GM12874 (cell line): ENCODE measurements around the gene ADISSP.

Experiments
- TF ChIP-seq, protein P1 (sequence below): IDR thresholded peaks from 2 replicates; pipeline ENCODE4 v1.5.1; 2011; ENCODE audit warnings: low read depth, mild to moderate bottlenecking, control low read depth, low read length, moderate library complexity; ENCODE audit not compliant: insufficient read depth

Gene ADISSP

DNA sequence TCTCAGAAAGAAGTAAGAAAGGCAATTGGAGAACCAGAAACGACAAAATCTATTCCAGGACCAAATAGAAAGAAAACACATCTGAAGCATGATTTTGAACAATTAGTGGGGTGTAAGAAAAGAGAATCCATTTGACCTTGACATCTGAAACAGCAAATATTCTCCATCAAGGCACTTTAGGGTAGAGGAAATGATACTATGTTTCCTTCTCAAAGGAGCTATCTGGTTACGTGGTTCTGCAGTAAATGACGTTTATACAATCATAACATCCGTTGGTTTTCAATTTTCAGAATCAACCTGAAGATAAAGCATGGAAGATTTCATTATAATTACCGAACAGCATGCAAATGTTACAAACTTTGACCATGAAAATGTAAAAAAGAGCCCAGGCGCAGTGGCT, 46.9 kb downstream of the ADISSP start:
- TF ChIP-seq, protein P1, sequence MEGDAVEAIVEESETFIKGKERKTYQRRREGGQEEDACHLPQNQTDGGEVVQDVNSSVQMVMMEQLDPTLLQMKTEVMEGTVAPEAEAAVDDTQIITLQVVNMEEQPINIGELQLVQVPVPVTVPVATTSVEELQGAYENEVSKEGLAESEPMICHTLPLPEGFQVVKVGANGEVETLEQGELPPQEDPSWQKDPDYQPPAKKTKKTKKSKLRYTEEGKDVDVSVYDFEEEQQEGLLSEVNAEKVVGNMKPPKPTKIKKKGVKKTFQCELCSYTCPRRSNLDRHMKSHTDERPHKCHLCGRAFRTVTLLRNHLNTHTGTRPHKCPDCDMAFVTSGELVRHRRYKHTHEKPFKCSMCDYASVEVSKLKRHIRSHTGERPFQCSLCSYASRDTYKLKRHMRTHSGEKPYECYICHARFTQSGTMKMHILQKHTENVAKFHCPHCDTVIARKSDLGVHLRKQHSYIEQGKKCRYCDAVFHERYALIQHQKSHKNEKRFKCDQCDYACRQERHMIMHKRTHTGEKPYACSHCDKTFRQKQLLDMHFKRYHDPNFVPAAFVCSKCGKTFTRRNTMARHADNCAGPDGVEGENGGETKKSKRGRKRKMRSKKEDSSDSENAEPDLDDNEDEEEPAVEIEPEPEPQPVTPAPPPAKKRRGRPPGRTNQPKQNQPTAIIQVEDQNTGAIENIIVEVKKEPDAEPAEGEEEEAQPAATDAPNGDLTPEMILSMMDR: no peak

DNA sequence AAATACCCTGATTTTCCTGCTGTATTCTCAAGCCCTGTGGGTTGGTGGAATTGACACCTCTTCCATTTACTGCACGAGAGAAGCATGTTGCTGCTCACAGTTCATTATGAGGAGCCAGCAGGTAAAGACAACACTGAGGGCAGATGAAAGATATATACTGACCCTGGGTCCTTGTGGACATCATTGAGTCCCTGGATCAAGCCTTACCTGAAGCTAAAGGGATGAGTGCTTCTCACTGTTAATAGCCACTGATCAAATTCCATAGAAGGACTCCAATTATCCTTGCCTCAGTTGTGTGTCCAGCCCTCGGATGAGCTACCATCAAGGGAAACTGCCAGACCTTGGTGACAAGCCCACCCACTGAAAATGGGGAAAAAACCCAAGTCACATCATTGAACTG, 47.5 kb downstream of the ADISSP start:
- TF ChIP-seq, protein P1: no peak

DNA sequence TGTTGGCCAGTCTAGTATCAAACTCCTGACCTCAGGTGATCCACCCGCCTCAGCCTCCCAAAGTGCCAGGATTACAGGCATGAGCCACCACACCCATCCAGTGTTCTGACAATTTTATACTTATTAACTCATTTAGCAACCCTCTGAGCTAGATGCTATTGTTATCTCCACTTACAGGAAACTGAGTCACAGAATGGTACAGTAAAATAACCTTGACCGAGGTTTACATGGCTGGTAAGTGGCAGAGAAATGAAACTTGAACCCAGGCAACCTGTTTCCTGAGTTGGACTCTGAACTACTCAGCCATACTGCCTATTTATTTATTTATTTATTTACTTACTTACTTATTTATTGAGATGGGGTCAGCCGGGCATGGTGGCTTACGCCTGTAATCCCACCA, 48.5 kb downstream of the ADISSP start:
- TF ChIP-seq, protein P1: no peak

DNA sequence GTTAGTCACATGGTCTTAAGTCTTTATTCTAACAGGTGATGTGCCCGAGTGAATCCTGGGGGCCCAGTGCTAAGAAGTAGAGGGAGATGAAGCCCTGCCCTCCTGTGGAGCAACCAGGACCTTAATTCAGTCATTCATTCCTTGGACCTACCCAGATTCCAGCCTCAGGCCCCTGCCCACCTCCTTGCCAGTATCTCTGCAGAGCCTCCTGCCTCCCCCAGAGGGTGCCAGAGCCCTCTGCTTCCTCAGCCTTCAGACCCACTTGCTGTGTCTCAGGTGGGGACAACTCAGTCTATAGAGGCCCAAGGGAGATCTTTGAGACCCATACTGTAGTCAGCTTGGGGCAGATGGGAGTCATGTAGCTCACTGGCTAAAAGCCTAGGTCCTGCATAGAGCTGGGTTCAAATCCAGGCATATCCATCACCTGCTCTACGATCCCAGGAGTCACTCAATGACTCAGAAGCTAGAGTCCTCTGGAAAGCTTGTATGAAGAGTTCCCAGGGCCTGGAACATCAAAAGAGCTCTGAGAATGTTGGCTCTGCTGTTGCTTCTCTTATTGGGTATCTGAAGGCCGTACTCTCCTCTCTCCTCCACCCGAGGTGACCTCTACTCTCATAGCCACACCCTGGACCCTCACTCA, 51.2 kb downstream of the ADISSP start:
- TF ChIP-seq, protein P1: peak; percentile 85

DNA sequence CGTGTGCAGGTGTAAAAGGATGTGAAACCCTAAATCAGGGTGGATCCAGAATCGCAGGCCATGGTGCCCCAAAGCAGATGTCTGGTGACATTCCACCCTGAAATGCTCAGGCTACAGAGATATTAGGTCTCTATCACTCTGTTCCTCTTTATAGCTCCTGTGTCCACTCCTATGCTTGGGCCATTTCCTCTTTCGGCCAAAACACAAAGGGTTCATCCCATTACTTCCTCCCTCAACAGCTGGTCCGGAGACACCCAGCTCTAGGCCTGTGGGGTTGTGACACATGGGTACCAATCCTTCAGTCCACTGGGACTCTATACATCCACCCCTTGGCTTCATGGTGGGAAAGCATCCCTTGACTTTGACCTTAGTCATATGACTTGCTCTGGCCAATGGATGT, 53.5 kb downstream of the ADISSP start:
- TF ChIP-seq, protein P1: no peak

DNA sequence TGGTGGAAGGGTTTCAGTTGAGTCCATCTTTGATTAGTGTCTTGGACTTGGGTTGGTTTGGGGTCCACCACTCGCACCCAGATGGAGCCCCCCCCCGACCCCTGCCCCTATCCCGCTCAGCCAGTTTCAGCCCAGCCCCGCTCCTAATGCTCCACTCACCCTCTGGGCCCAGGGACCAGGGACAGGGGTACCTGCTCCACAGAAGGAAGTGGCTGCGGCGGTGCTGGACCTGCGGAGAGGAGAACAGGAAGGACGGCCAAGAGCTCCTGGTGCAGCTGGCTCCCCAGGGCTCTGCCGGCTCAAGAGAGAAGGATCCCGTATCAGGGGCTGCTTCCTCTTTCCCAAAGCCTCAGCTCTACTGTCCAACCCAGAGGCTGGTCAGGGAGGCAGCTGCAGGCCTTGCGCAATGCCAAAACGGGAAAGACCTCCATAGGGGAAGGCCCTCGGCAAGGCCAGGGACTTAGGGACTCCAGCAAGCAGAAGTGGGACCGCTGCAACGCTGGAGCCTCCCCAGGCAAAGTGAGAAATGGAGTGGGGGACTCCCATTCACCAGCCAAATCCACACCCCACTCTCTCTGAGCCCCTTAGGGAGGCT, 55.2 kb downstream of the ADISSP start, which contains the start of gene SIGLEC1:
Gene SIGLEC1 (minus strand): TSS at position 322 of the 595 bp plus-strand sequence. CDS start 5,472 bp downstream, outside the sequence.
- TF ChIP-seq, protein P1: no peak

DNA sequence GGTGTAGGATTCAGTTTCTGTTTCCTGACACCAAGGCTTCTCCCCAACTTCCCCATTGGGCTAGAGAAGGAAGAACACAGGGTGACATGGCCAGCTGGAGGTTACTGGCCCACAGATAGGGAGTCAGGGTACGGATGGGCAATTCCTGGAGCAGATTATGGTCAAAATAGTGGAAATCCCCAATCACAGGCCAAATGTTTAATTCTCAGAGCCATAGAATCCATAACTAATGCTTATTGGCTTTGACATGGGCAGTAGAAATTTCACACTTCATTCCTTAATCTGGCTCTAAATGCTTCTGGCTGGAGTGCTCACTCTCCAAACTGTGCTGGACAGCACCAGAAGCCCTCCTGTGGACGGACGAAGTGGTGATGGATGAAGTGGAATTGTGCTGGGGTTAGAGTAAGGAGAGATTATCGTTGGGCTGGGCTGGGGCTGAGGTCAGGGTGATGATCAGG, 56.0 kb downstream of the ADISSP start:
- TF ChIP-seq, protein P1: no peak
